HEK293 (cell line): ENCODE data around the gene ZNF728.

Source experiments
- ZNF114 ChIP-seq: fragments of 450-650 bp; formaldehyde crosslinking; IDR thresholded peaks from 2 replicates; pipeline ENCODE4 v1.5.0; 2017; ENCODE audit warnings: missing biosample characterization, missing genetic modification characterization
- TF ChIP-seq, protein P1 (sequence below): fragments of 450-650 bp; formaldehyde crosslinking; IDR thresholded peaks from 2 replicates; pipeline ENCODE4 v1.5.1; 2016; ENCODE audit warnings: missing biosample characterization, missing genetic modification characterization

DNA sequence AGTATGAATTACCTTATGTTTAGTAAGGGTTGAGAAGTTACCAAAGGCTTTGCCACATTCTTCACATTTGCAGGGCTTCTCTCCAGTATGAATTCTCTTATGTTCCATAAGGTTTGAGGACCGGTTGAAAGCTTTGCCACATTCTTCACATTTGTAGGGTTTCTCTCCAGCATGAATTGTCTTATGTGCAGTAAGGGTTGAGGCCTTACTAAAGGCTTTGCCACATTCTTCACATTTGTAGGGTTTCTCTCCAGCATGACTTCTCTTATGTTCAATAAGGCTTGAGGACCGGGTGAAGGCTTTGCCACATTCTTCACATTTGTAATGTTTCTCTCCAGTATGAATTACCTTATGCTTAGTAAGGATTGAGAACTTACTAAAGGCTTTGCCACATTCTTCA is 26.7 kb downstream of the ZNF728 start:
- TF ChIP-seq ZNF114, result no peak
- TF ChIP-seq, protein P1, sequence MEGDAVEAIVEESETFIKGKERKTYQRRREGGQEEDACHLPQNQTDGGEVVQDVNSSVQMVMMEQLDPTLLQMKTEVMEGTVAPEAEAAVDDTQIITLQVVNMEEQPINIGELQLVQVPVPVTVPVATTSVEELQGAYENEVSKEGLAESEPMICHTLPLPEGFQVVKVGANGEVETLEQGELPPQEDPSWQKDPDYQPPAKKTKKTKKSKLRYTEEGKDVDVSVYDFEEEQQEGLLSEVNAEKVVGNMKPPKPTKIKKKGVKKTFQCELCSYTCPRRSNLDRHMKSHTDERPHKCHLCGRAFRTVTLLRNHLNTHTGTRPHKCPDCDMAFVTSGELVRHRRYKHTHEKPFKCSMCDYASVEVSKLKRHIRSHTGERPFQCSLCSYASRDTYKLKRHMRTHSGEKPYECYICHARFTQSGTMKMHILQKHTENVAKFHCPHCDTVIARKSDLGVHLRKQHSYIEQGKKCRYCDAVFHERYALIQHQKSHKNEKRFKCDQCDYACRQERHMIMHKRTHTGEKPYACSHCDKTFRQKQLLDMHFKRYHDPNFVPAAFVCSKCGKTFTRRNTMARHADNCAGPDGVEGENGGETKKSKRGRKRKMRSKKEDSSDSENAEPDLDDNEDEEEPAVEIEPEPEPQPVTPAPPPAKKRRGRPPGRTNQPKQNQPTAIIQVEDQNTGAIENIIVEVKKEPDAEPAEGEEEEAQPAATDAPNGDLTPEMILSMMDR, result no peak
